ENCODE results near the gene METTL8.
"Not testable (repeated sequence)": the region's sequence is repeated elsewhere in the genome, so short reads cannot be mapped to it uniquely, and the experiment has no call there.

METTL8 gene

GRCh38 chr2:171342067-171342413 is 91.8 kb downstream of the METTL8 start:
- DNase-seq (ENCODE audit: low spot score): no peak

DNA sequence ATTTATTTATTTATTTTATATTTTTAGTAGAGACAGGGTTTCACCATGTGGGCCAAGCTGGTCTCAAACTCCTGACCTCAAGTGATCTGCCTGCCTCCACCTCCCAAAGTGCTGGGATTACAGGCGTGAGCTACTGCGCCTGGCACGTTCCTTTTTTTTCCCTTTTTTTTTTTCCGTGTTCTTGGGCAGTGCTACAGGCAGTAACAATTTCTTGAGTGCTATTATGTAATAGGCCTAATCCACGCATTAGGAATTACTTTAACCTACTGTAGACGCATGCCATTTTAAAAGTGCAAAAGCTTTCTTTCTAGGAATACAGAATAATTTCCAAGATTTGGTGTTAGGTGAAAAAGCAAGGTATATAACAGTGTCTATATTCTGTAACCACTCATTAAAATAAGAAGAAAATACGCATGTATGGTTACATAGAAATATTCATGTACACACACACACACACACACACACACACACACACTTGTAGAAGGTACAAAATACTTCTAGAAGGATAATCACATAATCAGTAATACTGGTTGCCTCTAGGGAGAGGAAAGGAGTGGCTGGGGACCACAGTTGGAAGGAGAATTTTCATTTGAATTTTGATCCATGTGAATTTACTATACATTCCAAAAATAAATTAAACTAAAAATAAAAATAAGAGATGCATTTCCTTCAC is 92.3 kb downstream of the METTL8 start:
- DNase-seq (ENCODE audit: low spot score): no peak

GRCh38 chr2:171334946-171335345 is 98.8 kb downstream of the METTL8 start:
- no peak for DNase-seq (ENCODE audit: low spot score)

DNA sequence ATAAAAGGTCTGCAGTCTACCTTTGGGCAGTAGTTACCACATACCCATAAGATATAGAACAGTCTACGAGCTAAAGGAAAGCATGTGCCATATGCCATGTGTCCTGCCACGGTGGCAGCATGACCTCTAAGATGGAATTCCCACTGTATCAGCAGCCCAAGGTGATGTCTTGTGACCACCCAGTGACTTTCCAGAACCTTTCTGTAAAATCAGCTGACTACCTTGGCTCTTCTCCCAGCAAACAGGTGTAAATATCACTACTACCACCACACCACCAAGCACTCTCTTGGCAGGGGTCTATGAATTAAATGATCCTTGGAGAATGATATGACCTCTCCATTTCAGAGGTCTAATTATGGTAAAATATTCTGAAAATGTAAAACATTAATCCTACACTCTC is 99.6 kb downstream of the METTL8 start:
- no peak for DNase-seq (ENCODE audit: low spot score)

GRCh38 chr2:171330155-171330956 is 103.4 kb downstream of the METTL8 start:
- no peak for DNase-seq (ENCODE audit: low spot score)

- DNase-seq (ENCODE audit: low spot score): peak; percentile 38
Observed at GRCh38 chr2:171327043-171327496, 106.7 kb downstream of the METTL8 start.

DNA sequence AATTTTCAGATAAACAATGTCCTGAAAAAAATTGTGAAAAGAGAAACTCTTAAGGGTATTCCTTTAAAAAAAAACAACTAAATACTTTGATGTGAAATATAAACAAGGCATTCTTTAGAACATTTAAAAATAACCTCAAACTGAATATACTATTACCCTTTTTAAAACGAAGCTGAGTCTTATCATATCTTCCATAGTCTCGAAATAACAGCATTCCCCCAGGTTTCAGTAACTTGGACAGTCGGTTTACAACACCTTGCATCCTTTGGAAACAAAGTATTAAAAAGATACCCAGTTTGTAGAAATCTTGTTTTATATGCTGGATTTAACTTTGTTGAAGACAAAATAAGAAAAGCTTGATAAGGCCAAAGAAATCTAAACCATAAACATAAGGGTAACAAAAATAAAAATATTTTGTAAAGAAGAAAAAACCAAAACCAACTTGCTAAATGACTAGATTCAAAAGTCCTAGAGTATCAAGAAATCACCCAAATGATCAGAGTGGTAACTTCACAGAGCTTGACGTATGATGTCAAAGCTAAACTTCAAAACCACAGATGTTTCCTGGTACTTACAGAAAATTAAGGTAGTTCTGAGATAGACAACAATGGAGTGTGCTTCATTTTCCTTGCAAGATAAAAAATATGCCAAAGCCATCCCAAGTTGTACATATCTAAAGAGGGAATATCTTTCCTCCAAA is 107.8 kb downstream of the METTL8 start:
- DNase-seq (ENCODE audit: low spot score): no peak

DNA sequence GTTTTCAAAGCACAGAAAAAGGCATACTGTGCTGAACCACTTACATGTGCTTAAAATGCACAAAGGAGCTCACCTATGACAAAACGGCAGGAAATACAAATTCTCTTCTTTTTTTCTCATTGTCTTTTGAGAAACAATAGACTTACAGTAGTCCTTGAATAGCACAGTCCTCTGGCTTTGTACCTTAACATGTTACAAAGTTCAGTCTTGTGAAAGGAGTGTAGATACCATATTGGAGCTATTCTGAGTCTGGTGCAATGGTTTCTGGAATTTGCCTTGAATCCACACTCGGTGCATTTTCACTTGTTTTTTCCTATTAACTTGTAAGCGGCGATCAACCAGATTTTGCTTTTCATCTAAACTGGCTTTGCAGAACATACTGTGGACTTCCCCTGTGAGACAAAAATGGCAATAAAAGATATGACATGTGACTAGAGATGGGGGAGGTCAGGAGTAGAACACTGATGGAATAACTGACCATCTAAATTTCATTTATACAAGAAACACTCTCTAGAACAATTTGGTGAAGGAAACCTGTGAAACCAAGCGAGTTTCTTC is 109.7 kb downstream of the METTL8 start:
- no peak for DNase-seq (ENCODE audit: low spot score)

GRCh38 chr2:171322928-171323327 is 110.9 kb downstream of the METTL8 start:
- no peak for DNase-seq (ENCODE audit: low spot score)

- no peak for DNase-seq (ENCODE audit: low spot score)
Observed at GRCh38 chr2:171320731-171321130, 113.1 kb downstream of the METTL8 start.

GRCh38 chr2:171320208-171320621 is 113.6 kb downstream of the METTL8 start:
- DNase-seq (ENCODE audit: low spot score): no peak

GRCh38 chr2:171319164-171319810 is 114.5 kb downstream of the METTL8 start:
- peak; percentile 42 for DNase-seq (ENCODE audit: low spot score)

GRCh38 chr2:171318463-171318934 is 115.3 kb downstream of the METTL8 start:
- DNase-seq (ENCODE audit: low spot score): no peak

- no peak for DNase-seq (ENCODE audit: low spot score)
Observed at GRCh38 chr2:171317492-171318125, 116.2 kb downstream of the METTL8 start.

DNA sequence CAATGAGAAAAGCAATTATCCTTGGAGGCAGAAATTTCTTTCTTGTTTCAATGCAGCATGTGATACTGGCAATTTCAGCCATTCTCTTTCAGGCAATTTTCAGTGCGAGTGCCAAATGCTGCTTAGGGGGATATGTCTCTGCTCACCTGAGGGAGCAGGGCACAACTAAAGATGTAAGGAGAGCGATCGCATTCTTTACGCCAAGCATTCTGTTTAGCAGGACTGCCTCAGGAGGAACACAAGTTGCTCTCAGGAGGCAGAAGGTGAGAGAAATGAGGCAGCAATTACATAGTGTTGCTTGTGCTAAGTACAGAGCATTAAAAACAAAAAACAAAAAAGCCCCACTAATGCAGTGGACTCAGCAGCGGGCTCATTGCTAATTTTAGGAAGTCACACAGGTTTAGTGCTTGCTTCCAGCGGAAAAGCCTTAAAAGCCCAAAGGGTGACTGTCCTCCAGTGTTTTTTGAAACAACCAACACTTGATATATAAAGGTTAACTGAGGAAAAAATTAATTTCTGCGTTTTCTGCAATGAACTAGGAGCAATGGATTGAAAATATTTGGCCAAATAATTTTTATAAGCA is 116.9 kb downstream of the METTL8 start:
- no peak for DNase-seq (ENCODE audit: low spot score)

DNA sequence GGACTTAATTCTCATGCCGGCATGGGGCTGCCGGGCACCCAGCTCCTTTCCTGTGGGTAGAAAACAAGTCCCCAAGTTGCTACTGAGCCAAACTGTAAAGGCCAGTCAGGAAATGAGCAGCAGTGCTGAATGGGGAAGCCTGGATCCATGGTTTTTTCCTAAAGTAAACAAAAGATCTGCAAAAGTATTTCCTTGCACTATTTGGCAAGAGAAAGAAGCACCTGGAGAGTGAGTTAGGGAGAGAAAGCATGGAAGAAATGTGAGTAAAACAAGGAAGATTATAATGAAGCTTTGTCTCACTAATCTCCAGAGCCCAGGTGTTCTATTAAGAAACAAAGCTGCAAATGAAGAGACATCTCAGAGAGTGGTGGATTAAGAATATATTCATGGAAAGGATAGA is 117.6 kb downstream of the METTL8 start:
- peak; percentile 34 for DNase-seq (ENCODE audit: low spot score)

DNA sequence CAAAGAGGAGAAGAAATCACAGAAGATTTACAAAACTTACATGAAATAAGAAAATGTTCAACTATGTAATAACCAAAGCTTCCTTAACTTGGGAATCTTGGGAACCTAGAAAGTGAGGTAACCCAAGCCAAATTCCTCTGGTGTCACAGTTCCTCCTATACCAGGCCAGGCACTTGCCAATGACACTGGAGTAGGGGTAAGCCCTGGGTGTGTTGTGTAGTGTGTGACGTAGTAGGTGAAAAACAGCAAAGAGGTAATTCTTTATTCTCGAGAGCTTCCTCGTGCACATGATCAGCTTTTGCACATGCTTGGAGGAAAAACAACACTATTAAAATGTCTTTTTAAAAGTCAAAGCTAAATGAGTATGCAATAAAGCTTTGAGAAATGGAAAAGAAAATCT is 118.0 kb downstream of the METTL8 start:
- DNase-seq (ENCODE audit: low spot score): no peak

- not testable (repeated sequence) for DNase-seq (ENCODE audit: low spot score)
Observed at GRCh38 chr2:171312182-171312581, 121.6 kb downstream of the METTL8 start.

GRCh38 chr2:171311589-171311988 is 122.2 kb downstream of the METTL8 start:
- not testable (repeated sequence) for DNase-seq (ENCODE audit: low spot score)

DNA sequence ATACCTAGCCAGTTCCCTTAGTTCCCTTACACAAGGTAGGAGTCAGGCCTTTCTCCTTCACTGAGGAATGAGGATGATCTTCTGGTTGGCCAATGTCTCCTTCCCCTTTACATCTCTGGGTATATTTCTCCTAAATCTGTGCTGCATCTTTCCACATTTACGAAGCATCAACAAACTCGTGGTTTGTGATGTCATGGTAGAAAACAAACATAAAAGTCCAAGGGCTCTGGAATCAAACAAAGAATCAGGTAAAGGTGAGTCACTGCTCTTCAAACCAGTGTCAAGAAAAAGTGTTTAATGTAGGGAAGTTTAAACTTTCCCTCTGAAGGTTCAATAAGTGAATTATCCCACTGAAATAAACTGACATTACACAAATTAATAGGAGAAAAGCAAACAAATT is 122.9 kb downstream of the METTL8 start:
- no peak for DNase-seq (ENCODE audit: low spot score)
